CD4-positive, alpha-beta T cell treated with Interleukin-4 for 1 hour (primary cell): ENCODE measurements around the gene GRK2.
A peak's percentile ranks its signal among the peaks of the same experiment; 100 is the strongest.

Experiments used
- DNase-seq, 2 donors: peaks; one replicate each; pipeline ENCODE4 v3.0.0-alpha.2; 2020 to 2022

Gene GRK2

DNA sequence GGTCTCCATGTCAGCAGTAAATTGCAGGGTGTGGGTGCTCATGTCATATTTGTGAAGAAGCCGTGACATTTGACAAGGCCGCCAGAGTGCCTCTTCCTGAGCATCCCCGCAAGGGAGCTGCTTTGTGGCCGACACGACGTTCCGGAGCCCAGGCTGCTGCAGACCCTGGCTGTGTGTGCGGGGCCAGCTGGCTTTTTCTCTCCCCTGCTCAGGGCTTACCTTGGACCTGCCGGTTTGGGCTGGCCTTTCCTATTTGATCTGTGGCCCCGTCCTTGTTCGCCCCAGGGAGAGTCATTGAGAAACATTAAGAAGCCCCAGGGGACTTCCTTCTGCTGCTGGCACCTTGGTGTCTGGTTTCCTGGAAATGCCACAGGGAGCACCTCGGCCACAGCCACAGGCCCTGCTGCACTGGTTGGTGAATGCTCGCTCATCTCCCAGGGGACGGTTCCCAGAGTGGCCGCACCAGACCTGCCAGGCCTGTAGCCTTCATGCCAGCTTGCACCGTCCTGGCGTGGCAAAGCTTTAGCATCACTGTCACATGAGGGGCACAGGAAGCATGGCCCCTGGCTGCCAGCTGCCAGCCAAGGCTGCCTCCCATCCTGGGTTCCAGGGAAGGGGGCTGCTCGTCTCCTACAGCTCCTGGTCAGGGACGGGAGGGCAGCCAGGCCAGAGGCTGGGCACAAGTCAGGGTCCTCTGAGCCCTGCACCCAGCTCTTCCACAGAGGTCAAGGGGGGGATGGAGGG, 5.4 kb downstream of the GRK2 start:
- DNase-seq, result peak; percentile 68 to 73

DNA sequence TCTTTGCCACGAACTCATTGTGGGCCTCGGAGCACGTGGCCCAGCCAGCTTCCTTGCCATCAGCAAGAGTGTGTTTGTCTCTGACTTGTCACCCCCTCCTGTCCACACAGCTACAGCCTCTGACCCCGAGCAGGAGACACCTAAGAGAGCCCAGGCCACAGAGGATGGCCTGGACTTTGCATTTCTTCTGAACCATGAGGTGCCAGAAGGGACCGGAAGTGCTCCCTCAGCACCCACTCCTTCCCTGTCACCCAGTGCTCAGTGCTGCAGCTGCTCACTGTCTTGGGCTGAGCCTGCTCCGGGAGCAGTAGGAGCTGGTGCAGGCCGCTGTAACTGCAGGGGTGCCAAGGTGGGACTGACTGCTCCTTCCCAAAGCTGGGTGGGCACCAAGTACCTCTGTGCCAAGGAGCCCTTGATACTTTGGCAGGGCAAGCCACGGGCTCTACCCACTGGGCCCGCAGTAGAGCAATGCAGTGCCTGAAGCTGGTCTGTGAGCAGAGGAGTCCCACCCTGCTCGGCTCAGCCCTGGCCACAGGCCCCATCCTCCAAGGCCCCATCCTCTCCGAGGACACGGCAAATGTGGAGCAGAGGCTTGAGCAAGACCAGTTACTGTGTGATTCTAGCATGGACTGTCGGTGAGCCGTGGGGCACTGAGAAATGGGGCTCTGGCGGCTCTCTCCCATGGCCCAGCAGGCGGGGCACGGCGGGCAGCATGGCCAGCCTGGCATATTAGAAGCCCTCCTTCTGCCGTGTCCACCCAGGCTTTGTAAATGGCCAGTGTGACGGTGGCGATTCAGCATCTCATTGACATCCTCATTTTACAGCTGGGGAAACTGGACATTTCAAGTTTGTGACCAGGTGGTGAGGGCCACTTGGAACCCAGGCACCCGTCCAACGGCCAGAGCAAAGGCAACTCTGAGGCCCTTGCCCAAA, 6.3 kb downstream of the GRK2 start:
- peak in 1 of 2 donors; percentile 13 for DNase-seq

DNA sequence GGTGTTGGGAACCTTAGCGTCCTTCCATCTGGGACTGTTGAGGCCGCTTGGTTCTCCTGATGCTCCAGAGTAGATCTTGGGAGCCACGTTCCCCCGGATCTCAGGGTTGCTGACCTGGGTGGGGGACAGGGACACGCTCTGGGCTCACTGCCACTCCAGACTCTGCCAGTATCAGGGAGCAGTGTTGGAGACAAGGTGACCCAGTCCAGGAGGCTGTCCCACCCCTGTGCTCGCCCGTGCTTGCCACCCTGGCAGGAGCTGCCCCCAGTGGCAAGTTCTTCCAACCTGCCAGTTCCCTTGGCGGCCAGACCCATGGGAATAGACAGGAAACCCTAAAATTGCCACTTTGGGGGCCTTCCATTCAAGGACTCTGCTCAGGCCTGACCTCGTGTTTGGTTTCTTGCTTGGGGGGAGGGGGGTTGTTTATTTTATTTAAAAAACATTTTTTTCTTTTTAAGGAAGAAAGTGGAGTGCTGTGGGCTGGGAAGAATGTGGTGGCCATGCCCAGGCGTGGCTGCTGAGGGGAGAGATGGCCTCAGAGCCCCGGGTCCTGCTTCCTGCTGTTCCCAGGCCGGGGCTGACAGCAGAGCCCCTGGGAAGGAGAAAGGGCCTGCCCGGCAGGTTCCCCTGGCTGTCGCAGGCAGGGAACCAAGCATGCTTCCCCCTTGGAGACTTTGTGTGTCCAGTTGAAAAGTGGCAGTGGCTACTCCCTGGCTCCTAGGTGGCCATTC, 7.2 kb downstream of the GRK2 start:
- DNase-seq, result peak in 1 of 2 donors; percentile 11

DNA sequence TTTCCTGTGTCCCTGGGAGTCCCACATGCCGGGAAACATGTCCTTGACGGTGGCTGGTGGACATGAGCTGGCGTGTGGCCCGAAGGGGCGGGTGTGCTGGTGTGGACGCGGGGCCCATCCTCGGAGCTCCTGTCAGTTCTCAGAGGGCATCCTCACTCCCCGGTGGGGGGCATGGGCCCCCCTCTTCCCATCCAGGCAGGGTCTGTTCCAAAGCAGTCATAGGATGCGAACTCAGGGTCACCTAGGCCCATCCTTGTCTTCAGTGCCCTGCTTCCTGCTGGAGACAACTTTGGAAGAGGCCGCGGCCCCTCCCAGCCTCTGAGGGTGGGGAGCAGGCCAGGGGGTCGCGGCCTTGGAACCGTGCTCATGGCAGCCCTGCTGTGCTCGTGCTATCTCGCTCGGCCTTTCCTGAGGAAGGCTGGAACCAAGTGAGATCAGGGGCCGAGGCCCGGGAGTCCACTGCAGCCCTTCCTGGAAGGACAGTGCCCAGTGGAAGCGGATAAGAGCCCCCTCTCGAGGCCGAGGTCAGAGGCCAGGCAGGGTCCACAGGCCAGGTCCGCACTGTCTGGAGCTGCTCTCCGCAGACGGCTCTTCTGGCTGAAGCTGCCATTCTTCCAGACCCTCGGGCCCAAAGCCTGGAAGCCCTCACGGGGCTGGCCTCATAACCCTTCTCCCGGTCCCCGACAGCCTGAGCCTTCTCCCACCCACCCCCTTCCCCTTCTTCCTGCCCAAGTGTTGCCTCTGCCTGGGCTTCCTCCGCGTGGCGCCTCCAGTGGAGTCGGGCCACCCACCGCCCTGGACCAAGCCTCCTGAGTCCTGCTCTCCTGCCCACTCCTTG, 8.7 kb downstream of the GRK2 start:
- no peak for DNase-seq

DNA sequence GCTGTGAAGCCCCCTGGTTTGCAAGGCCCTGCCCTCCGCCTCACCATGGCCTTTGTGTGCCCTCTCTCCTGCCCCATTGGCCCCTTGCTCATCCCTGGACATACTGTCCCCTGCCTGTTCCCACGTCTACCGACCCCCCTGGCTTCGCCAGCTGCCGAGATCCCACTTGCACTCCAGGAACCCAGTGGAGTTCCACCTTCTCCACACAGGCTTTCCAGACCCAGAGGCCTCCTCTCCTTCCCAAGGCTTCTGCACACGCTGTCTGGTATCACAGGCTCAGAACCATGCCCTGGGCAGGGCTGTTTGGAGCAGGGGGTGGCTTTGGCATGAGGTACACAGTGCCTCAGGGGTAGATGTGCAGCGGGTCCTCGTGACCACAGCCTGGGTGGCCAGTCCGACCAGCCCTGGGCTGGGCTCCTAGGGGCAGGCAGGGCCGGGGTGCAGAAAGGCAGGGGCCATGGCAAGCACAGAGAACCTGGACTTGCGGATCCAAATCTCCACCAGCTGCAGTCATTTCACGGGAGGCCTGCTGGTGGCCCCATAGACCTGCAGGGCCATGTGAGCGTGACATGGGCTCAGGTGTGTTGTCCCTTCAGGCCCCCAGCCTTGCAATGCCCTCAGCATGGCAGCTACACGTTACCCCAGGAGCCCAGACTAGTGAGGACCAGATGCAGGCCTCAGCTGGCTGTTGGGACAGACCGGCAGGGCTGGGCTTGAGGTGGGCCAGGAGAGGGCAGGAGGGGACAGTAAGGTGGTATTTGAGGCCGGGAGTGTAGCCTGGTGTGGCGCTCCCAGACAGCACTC, 9.5 kb downstream of the GRK2 start:
- DNase-seq, result no peak

DNA sequence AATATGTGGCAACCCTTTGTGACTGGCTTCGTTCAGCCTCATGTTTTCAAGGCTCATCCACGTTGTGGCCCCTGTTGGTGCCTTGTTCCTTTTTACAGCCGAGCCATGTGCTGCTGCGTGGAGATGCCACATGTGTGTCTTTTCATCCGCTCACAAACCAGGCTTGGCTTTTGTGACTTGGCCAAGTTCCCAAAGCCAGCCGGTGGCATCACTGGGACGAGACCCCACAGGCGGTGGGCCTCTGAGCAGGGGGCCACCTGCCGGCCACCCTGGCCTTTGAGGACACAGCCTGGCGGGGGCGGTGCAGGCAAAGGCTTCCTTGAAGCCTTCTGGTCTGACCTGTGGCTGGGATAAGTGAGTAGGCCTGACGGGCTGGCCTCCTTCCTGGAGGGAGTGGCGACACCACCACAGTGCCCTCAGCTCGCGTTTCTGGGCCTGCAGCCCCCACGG, 10.5 kb downstream of the GRK2 start:
- DNase-seq, result peak in 1 of 2 donors; percentile 50

DNA sequence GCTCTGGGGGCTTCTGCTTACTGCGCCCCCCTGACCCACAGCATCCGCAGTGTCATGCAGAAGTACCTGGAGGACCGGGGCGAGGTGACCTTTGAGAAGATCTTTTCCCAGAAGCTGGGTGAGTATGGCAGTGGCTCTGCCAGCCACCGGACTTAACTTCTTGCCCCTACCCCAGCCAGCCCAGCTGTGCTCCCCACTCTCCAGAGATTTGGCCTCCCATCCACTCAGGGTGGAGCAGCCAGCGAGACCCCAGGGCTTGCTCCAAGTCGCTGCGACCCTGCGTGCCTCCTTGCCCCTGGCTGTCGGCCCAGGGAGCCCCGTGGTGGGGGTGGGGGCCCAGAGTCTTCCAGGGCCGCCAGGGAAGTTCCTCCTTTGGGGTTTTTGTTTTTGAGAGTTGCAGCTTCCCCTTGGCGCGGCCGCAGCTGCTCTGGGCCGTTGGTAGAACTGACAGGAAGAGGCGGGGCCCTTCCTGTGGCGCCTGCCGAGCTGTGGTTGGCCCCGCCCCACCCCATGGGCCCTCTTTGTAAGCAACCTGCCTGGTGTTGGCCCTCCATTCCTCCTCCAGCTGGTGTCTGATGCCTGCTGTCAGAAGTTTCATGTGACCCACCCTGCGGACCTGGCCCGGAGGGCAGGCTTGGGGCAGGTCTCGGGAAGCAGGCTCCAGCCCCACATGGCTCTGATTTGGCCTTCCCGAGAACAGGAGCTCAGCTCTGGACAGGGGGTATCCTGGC, 11.1 kb downstream of the GRK2 start:
- DNase-seq, result peak; percentile 93 to 96

DNA sequence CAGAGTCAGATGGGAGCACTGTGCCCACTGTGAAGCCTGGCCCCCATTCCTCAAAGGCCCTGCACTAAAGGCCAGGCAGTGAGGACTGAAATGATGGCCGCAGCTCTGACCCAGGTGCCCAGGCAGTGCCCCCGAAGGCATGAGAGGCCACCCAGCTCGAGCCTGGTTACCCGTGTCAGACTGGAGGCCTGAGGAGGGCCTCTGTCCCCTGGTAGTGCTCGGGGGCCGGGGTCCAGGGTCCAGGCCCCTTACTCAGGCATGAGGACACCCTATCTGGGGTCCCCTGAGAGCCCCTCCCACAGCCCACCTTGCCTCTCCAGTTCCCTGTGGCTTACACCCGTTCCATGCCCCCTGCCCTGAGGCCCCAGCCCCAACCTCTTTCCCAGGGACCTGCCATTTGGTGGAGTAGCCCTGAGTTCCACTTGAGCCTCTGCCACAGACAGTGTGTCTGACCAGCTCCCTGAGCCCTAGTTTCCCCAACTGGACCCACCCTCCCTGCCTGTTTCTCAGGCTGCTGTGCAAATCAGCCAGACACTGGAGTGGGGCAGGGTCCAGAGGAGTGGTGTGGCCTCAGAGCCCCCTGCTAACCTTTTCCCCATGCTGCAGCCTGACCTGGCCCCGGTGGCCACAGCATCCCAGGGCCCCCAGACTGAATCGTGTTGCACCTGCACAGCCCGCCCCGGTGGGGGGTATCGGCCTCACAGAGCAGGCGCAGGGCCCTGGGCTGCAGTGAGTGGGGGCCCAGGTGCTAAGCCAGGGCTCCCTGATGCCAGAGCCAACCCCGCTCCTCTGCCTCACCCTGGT, 12.1 kb downstream of the GRK2 start:
- no peak for DNase-seq

DNA sequence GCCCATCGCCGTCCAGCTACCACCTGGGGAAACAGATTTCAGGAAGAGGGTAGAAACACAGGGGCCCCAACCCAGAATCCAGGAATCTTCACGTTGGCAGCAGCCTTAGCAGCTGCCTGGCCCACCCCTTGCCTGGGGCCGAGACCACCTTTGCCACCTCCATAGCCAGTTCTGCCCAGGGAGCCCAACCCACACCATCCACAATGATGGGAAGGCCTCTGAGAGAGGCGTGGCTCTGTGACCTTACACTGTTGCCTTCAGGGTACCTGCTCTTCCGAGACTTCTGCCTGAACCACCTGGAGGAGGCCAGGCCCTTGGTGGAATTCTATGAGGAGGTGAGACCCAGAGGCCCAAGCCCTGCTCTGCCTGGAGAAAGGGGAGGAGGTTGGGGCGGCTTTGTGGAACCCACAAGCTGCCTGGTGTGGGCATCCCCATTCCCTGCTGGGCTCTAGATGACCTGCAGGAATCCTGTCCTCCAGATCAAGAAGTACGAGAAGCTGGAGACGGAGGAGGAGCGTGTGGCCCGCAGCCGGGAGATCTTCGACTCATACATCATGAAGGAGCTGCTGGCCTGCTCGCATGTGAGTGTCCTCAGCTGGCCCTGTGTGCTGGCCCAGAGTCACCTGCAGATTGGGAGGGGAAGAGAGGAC, 12.8 kb downstream of the GRK2 start:
- DNase-seq, result no peak

DNA sequence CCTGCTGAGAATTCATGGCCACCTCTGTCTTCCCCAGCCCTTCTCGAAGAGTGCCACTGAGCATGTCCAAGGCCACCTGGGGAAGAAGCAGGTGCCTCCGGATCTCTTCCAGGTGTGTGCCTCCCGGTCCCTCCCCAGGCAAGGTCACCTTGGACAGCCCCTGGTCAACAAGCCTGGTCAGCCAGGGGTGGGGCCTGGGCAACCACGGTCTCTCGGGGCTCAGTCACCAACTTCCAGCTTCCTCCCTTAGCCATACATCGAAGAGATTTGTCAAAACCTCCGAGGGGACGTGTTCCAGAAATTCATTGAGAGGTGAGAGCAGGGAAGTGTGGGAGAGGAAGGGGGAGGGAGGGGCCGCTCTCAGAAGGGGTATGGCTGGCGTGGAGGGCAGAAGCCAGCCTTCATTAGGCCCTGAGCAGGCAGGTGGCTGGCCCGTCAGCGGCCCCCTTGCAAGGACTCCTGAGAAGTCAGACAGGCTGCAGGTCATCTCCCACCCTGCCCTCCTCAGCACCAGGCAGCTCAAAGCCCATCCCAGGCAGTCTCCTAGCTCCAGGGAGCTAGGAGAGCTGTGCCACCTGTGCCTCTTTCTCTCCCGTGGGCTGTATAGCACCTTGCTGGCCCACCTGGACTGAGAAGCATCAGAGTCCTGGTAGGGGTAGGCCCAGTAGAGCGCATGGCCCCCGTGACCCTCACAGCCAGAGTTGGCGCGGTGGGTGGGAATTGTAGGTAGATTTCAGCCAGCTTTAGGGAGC, 13.5 kb downstream of the GRK2 start:
- no peak for DNase-seq

DNA sequence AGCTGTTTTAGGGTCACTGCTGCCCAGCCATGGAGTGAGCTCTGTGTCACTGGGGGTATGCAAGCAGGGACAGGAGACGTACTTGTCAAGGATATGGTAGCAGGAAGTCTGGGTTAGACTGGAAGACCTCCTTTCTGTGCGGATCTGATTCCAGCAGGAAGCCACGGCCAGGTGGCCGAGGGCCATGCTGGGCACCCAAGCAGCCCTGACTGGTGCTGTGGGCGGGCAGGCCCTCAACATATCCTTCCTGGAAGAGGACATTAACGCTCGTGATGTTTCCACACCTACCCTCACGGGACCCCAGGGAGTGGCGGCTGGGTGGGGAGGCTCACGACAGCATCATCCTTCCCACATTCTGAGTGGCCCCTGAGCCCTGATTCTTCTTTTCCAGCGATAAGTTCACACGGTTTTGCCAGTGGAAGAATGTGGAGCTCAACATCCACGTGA, 14.1 kb downstream of the GRK2 start:
- no peak for DNase-seq

DNA sequence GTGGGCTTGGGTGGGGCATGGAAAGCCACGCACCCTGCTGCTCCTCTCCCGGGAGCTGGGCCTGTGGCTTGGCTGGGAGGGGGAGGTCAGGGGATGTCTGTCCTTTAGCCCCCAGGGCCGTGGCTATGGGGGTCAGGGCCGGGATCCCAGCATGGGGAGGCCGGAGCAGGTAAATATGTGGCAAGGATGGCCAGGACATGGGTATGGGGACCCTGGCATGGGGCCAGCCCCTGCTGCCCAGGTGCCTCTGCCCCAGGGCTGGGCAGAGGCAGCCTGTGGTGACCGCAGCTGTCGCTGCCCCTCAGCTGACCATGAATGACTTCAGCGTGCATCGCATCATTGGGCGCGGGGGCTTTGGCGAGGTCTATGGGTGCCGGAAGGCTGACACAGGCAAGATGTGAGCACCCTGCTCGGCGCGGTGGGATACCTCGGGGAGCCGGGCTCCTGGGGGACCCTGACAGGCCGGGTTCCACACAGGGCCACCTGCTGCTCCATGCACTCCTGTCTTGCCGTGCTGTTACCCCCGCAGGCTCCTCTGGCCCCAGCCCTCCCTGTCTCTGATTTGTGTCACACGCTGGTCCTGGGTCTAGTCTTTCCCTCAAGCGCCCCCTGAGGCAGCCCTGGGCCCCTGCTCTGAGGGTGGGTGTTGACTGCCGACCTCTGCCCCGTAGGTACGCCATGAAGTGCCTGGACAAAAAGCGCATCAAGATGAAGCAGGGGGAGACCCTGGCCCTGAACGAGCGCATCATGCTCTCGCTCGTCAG, 14.7 kb downstream of the GRK2 start:
- DNase-seq, result no peak

DNA sequence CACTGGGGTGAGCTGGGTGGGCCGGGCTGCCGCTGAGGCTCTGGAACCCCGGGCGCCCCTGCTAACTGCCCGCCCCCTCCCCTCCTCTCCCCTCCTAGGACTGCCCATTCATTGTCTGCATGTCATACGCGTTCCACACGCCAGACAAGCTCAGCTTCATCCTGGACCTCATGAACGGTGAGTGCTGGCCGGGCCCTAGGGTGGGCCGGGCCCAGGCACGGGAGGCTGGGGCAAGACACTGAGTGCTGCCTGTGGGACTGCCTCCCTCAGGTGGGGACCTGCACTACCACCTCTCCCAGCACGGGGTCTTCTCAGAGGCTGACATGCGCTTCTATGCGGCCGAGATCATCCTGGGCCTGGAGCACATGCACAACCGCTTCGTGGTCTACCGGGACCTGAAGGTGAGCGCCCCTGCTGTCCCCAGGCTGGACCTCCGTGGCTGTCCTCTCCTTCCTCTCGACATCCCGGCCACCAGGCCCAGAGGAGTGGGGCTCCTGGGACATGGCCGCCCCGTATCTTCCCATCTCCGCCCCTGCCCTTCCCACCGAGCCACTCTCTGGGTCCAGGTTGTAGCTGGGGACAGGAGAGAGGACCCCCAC, 15.4 kb downstream of the GRK2 start:
- no peak for DNase-seq

DNA sequence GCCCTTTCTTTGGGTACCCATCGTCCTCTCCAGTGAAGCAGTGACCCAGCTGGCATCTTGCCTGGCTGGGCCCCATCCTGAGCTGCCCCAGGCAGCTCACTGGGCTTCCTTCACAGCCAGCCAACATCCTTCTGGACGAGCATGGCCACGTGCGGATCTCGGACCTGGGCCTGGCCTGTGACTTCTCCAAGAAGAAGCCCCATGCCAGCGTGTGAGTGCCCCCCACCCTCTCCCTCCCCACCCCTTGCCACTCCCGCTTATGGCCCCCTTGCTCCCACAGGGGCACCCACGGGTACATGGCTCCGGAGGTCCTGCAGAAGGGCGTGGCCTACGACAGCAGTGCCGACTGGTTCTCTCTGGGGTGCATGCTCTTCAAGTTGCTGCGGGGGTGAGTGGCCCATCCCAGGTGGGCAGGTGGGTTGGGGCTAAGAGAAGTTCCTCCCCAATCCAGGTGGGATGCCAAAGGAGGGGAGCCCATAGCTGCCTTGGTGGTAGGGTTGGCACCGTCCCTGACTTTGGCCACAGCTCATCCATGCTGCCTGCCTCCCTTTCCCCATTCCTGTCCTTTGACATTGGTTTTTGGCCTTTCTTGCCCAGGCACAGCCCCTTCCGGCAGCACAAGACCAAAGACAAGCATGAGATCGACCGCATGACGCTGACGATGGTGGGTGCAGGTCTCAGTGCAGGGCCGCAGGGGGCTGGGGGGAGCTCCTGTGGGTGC, 16.0 kb downstream of the GRK2 start:
- DNase-seq, result no peak

DNA sequence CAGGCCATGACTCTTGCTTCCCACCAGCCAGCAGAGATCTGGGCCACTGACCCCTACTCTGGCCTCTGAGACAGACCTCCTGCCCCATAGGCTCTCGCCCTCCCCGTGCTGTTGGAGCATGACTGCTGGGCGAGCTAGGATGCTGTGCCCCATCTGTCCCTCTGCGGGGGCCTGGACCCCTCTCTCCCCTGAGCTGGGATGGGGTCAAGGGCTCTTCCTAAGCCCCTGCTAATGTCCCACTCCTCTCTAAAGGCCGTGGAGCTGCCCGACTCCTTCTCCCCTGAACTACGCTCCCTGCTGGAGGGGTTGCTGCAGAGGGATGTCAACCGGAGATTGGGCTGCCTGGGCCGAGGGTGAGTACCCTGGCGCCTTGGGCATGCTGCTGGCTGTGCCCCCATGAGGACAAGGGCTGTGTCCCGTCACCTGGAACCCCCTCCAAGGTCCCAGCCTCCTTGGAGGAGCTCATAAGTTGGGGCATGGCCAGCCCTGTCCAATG, 16.7 kb downstream of the GRK2 start:
- no peak for DNase-seq

DNA sequence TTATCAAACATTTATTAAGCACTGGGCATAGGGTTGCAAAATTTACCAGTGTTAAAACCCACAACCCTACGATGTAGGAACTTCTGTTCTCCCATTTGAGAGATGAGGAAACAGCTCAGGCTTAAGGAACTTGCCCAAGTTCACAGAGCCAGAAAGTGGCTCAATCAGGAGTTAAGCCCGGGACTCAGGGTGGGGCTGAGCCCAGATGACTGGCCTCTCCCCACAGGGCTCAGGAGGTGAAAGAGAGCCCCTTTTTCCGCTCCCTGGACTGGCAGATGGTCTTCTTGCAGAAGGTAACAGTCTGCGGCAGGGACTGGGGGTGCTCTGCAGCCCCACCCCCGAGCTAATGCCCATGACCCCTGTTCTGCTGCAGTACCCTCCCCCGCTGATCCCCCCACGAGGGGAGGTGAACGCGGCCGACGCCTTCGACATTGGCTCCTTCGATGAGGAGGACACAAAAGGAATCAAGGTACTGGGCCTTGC, 17.2 kb downstream of the GRK2 start:
- peak in 1 of 2 donors; percentile 42 for DNase-seq
